Activated CD4-positive, CD25-positive, alpha-beta regulatory T cell treated with anti-CD3 and anti-CD28 coated beads, Interleukin-2, amount 50 U/mL, for 16 hours (primary cell): ENCODE measurements around the gene TLE5.

Experiments
- DNase-seq: peaks from one replicate; pipeline ENCODE4 v3.0.0-alpha.2; 2020; ENCODE audit warnings: low read depth, low spot score

Gene TLE5, protein sequence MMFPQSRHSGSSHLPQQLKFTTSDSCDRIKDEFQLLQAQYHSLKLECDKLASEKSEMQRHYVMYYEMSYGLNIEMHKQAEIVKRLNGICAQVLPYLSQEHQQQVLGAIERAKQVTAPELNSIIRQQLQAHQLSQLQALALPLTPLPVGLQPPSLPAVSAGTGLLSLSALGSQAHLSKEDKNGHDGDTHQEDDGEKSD

DNA sequence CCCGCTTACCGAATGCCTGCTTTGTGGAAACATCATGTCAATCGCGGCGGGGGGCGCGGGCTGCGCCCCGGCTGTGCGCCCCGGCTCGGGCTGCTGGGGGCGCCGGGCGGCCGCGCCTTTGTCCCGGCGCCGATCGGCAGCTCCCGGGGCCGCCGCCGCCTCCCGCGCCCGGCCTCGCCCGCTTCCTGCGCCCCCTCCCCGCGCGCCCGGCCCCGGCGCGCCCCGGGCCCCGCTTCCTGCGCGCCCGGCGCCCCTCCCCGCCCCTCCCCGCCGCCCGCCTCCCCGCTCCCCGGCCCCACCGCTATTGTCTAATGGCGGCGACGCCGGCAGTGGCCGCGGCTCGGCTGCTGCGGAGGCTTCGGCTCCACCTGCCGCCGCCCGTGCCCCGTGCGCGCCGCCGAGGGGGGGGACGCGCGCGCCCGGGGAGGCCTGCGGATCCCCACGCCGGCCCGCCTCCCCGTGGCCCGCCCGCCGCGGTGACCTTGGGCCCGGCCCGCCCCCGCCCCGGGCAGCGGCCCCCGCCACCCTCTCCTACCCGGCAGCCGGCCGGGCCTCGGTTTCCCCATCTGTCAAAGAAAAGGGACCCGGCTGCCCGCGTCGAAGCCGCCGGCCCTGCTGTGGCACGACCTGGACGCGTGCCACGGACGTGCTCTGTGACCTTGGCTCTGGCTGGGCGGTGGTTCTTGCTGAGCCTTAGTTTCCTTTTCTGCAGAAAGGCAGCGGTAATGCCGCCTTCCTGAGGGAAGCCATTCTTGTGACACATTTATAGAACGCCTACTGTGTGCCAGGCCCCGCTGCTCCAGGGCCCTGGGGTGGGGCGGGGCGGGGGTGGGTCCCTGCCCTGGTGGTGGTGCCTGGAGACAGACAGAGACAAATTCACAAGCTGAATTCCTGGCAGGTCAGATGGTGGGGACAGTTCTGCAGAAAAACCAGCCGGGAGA lies at the start of gene TLE5:
TSS of gene TLE5 (minus strand) at position 331 of the 941 bp plus-strand sequence. CDS start at position 36, 295 bp downstream.
- DNase-seq, result peak; percentile 47

DNA sequence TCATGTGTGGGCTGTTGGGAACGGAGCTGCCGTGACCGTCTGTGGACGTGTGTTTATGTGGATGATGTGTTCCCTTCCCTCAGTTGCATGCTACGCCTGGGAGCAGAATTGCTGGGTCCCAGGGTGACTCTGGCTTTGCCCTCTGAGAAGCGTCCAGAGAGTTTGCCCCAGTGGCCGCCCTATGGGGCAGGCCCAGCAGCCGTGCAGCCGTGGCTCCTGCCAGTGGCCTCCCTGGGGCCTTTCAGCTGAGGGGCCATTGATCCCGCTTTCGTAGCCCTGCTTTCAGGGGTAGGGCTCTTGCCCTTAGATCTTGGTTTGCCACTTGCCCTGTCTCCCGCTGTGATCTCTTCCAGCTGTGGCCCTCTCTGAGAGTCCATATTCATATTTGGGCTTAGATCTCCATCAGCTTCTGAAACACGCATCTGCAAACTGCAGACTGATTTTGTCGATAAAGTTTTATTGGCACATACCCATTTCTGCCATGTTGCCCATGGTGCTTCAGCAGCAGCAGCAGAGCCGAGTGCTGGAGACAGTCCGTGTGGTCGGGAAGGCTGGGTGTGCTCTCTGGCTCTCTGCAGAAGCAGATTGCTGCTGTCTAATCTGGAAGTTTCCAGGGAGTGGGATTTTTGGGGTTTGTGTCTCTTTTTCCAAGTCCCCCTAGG lies 49.4 kb upstream of the TLE5 start:
- no peak for DNase-seq

DNA sequence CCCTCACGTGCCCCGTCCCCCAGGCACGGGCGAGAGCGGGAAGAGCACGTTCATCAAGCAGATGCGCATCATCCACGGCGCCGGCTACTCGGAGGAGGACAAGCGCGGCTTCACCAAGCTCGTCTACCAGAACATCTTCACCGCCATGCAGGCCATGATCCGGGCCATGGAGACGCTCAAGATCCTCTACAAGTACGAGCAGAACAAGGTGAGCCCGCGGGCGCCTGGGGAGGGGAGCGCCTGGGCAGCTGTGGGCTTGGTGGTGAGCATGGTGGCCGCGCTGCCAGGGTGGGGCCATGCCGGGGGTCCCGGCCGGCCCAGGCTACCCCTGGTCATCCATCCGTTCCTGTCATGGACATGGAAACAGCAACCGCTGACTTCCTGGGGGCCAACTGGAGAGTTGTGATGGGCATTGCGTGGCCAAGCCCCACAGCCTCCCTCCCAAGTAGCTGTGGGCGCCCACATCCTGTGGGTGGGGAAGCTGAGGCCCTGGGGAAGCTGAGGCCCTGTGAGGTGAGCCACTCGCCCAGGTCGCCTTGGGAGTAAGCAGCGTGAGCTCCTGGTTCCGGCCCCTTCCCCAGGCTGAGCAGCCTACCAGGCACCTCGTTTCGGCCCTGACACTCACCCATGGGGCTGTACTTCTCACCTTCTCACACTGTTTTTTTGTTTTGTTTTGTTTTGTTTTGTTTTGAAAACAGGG lies 48.0 kb upstream of the TLE5 start:
- no peak for DNase-seq

DNA sequence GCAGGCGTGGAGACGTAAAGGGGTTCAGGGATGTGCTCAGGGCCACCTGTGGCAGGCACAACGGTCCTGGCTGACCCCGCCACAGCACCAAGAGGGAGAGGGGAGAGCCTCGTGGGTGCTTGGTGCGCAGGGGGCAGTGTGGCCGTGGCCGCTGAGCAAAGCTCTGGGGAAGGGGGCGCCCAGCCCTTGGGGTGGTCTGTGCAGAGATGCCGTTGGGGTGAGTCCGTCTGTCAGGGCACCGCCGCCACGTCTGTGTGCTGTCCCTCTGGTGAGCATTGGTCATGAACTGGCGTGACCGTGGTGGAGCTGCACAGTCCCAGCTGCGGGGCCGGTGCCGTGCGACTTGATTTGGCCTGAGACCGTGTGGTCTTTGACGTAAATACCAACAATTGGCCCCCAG lies 47.2 kb upstream of the TLE5 start:
- no peak for DNase-seq

DNA sequence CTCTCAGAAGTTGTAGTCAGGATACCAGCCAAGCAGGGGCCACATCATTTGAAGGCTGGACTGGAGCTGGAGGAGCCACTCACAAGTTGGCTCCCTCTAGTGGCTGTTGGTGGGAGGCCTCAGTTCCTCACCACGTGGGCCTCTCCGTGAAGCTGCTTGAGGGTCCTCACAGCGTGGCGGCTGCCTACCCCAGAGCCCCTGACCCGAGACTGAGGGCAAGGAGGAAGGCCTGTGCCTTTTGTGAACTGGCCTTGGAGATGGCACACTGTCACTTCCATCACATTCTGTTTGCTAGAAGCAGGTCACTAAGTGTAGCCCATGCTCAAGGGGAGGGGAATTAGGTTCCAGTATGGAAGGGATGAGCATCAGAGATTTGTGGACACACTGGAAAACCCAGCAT lies 46.5 kb upstream of the TLE5 start:
- DNase-seq, result peak; percentile 53

DNA sequence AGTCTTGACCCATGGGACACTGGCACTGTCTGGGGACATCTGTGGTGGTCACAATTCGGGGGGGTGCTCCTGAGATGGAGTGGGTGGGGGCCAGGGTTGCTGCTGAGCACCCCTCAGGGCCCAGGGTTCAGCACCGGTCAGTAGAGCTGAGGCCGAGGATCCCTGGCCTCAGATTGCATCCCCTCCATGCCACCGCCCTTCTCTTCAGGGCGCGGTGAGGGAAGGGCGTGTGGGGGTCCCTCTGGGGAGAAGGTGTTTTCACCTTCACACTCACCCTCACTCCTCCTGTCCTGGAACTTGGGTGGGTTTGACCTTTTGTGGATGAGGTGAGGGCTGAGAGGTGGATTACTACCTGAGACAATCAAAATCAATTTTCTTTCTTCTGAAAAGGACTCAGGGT lies 45.4 kb upstream of the TLE5 start:
- no peak for DNase-seq

DNA sequence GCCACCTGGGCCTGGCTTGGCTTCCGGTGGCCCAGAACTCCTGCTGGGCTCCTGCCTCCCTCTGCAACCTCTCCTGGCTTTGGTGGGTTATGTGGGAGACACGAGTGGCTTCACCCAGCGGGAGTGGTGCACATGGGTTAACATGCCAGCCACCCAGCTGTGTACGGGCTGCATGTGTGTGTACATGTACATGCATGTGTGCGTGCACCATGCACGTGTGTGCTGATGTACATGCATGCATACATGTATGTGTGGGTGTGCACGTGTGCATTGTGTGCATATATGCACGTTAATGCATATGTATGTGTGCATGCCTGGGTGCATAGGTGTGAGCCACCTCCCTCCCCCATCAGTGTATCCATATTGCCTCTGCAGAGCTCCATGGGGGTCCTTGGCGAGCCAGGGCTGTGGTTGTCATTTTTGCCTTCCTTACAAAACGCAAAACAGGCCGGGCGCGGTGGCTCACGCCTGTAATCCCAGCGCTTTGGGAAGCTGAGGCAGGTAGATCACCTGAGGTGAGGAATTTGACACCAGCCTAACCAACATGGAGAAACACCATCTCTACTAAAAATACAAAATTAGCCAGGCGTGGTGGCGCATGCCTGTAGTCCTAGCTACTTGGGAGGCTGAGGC lies 44.3 kb upstream of the TLE5 start:
- DNase-seq, result no peak

DNA sequence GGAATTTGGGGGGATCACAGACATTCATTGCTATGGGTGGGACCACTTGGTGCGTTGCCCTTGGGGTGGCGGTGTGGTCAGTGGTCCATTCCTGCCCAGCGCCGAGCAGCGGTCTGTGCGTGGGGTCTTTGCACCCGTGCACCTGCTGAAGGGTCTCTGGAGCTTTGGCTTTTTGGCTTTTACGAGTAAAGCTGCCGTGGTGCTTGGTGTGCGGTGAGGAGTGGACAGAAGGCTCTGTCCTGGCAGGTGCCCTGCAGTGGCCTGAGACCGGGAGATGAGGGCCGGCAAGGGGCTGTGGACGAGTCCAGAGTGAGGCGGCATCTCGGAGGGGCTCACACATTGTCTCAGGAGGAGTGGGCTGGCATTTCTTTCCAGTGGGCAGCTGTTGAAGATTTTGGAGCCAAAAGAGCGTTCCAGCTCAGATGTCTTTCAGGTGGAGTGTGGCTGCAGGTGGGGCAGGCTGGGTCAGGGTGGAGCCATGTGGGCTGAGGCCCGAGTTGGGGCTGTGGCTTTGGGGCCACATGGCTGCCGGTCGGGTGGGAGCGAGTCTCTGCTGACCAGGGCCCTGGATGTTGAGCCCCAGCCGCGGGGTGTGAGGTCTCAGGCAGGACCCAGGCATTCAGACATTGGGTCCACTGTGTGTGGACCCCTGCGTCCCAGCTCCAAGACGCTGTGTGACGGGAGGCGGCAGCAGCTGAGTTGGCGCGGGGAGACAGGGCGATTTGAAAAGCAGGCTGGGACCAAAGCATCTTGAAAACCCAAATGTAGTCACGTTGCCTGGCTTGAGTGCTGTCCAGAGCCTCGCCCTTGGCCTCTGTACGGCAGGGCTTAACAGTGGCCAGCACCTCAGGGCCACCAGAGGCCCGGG lies 43.6 kb upstream of the TLE5 start:
- DNase-seq, result no peak

DNA sequence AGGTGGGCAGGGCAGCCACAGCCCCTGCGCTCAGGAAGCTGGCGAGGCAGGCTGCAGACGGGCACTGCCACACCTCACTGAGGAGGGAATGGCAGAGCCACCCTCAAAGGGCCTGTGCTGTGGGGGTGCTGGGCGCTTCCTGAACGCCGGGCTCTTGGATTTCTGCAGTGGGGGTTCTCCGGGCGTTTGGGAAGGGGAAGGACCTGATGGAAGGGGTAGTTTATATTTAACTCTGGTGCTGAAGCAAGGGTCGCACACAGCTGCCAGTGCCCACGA lies 42.4 kb upstream of the TLE5 start:
- DNase-seq, result no peak

DNA sequence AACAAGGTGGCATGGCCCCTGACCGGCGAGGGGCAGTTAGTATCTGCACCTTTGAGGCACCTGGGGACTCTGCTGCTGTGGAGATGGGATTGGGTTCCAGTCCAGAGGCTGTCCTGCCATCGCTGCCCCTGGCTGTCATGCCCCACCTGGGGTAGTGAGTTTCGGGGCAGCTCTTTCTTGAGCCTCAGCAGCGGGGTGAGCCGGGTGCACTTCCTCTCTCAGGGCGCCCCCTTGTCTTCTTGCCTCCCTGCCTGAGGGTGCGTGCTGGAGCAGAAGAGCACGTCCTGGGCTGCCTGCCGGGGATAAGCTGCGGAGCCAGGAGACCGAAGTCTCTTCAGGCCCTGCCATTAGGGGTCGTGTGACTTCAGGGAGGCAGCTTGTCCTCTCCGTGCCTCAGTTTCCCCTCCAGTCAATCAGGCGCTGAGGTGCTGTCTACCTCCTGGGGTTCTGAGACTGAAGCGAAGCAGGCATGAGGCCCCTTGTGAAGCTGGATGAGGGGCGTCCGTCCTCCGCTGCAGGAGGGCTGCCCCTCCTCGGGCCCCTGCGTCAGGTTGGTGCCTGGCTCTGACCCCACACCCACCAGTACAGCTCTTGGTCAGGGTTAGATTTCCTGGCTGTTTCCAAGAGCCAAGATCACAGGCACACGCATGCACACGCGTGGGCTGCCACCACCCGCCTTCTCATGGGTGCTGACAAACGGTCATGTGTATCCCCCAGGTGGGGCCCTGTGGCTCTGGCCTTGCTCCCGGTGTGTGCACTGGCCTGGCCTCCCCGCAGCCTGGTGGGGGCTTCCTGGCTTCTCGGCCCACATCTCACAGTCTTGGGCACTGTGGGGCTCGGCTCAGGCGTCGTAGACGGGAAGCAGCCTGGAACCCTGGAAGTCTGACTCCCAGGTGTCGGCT lies 40.2 kb upstream of the TLE5 start:
- no peak for DNase-seq

DNA sequence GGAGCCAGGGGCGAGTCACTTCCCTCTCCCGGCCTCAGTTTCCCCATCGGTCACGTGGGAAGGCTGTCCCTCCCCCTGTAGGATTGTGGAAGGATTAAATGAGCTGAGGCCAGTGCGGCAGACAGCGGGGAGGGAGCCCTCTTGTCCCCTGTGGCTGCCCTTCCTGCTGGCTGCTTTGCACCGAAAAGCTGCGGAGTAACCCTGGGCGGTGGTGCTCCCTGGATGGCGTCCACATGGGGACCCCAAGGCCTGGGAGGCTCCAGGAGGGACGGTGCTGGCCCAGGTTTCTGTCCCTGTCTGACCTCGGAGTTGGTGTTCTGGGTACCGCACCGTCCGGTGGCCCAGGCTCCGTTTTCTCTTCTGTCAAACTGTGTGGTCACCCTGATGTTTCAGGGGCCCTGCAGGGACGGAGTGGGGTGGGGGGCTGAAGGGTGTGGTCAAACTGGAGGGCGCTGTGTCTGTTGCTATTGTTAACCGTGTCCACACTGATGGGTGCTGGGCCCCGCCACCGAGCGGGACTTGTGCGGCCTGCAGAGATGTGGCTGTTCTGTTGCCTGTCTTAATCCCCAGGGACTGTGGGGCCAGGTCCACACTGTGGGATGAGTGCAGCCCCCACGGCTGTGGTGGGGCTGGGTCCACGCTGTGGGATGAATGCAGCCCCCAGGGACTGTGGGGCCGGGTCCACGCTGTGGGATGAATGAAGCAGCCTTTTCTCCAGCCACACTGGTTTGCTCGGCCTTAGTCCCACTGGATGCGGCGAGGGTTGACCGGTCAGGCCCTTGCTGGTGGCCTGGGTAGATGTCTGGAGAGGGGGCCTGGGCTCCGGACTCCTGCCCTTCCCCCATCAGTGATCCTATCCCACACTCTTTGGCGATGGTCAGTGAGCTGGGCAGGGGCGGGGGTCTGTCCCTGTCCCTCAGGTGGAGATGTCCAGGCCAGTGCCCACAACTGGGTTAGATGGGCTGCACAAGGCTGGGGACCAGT lies 38.7 kb upstream of the TLE5 start:
- DNase-seq, result no peak

DNA sequence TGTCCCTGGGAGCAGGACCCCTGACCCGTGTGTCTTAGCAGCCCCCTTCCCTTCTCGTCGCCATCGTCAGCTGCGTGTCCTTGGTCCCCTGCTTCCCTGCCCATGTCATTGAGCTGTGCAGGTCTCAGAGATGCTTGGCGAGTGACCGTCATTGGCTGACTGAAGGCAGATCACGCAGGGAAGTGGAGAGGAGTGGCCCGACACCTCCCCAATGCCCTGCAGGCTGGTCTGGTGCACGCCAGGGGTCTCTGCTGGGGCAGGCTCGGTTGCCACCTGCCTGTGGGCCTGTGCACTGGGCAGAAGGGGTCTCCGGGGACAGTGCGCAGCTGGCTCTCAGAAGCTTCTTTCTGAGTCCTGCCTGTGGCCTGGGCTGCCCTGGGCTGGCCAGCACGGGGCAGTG lies 38.0 kb upstream of the TLE5 start:
- DNase-seq, result no peak

DNA sequence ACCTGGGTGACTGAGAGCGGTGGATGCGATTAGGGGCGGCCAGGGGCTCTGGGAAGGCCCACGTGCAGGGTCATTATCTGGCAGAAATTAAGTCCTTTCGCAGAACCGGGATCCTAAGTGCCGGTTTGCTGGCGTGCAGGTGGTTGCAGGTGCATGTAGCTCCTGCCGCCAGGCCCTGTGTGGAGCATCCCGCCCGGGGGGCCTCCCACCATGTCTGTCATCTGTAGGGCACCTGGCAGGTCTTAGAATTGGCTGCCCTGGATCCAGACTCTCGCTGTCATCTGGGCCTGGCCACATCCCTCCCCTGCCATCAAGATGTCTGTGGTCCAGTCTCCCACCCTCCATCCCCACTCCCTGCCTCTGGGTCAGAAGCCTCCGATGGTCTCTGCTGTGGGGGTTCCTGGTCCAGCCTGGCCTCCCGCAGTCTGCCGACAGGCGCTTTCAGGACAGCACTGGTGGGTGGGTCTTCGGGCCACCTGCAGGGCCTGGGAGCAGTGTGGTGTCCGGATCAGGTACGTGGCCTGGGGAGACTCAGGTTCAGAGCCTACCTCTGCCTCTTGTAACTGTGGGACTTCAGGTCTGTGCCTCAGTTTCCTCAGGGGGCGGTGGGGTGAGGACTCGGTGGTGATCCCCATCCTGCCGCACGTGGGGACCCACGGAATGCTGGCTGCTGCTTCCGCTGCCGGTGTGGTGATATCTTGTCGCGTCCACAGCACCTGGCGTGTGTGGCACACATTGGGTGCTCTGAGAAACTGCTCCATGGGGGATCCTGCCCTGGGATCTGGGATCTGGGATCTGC lies 37.3 kb upstream of the TLE5 start:
- DNase-seq, result no peak

DNA sequence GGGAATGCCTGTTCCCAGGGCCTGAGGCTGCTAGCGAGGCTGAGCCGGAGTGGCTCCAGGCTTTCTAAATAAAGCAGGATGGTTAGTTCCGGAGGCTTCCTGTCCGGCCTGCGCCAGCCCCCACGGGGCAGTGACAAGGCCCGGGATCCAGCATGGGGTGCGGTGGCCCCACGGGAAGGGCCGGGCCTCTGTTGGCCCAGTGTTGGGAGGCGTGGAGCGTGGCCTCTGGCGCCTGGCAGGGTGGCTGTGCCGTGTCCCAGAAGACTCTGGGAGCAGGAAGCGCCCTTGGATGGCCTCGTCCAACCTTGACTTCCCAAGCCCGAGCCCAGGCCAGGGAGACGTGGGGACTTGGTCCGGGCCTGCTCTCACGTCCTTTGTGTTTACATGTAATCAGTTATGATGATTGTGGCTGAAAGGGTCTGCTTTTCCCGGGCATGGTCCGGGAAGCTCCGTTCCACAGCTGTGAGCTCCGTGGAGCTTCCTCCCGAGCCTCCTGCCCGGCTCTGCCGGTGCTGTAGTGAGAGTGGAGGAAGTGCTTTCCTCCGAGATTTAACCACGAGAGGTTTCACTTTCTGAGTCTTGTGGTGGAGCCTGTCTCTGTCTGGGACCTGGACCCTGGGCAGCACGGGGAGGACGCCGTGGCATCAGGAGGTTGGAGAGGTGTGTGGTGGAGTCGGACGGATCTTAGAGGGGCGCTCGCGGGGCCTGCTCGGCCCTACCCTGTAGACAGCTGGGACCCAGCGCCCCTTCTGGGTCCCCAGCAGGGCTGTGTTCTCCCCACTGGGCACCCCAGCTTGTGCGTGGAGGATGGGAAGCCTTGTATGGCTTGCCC lies 36.4 kb upstream of the TLE5 start:
- no peak for DNase-seq

DNA sequence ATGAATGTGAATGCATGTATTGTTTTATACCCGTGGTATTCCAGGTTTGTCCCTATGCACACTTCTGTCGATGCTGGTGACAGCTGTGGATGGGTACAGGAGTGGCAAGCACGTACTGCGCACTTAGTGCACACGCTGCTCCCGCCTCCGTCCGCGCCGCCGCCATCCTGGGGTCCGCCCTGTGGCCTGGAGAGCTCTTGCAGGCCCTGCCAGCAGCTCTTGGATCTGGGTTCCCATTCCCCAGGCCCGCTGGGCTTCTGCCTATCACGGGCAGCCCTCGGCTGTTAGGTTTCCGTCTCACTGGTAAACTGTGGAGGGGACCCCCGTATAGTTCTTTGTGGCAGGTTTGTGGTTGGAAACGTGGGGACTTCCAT lies 35.8 kb upstream of the TLE5 start:
- no peak for DNase-seq

DNA sequence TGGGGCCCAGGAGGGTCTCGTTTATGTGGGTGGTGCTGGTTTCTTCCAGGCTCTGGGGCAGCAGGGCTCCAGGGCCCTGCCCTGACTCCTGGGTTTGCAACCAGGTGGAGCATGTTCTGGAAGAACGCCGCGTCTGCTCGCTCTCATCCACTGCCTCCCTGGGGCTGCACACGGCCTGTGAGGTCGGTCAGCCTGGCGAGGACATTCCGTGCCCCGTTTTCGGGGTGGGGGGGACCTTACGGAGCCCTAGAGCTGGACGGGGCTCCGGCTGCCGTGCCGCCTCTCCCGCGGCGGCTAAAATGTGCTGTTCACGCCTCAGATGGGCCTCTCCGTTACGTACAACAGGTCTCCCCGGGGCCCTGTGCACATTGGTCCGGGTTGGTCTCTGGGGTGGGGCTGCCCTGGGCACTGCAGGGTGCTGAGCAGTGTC lies 35.2 kb upstream of the TLE5 start:
- no peak for DNase-seq

DNA sequence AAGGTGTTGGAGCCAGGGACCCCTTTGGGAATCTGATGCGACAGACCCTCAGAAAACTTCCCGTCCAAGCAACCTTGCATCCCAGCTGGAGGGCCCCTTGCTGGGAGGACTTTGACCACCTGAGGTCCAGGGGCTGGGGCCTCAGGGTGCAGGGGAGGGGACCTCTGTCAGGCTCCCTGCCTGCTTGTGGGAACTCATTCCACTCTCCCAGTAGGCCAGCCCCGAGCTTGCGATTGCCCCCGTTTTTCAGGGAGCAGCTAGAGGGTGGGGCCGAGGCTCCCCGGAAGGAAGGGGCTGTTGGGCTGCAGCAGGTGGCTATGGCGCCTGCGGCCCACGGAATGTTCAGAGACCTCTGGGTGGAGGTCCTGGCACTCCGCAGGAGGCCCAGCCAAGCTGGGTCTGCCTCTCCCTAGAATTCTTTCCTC lies 34.6 kb upstream of the TLE5 start:
- no peak for DNase-seq
